HG03460 (cell line): ENCODE results near the gene LIN54.
"Not testable (repeated sequence)": the region's sequence is repeated elsewhere in the genome, so short reads cannot be mapped to it uniquely, and the experiment has no call there.

ENCODE experiments used
- ATAC-seq: cut with Tn5 transposase; IDR thresholded peaks from one replicate; pipeline ENCODE4 v1.9.1; 2021; ENCODE audit not compliant: unreplicated experiment

LIN54 gene

DNA sequence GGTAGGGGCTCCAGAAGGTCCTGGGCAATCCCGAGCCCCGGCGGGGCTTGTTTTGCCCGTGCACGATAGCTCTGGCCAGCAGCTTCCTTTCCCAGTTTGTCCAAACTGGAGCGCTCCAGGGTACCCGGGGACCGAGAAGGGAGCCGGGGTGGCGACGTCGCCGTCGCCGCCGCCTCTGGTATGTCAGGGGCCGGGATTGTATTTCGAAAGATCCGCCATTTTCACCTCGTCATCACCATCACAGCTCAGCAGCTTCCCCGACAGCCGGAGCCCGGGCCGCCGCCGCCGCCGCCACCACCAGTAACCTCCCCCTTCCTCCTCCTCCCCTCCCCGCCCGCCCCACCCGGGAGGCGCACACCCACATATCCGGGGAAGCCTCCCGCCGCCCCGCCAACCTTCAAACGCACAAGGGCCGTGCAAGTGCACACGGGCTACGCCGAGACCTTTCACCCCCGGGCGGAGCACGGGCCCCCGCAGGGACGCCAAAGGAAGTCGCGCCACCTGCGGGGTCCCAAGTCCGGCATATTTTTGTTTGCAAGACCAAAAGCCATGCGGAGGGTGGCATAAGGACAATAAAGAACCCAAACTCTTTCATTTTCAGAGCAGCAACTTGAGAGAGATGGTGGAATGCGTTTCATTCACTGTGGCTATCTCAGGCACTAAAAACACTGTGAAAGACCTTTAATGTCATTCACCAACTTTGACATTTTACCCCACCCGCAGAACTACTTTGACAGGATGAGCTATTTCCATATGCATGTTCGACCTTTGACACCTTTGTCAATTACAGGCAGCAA is at the start of gene LIN54:
LIN54 (minus strand) TSS at position 302 of the 797 bp plus-strand sequence. CDS start 25,979 bp downstream, outside the sequence.
- peak; percentile 41 for ATAC-seq

- no peak for ATAC-seq
Observed at GRCh38 chr4:83054928-83055327, 44.3 kb upstream of the LIN54 start.

- not testable (repeated sequence) for ATAC-seq
Observed at GRCh38 chr4:83048781-83049180, 38.2 kb upstream of the LIN54 start.

DNA sequence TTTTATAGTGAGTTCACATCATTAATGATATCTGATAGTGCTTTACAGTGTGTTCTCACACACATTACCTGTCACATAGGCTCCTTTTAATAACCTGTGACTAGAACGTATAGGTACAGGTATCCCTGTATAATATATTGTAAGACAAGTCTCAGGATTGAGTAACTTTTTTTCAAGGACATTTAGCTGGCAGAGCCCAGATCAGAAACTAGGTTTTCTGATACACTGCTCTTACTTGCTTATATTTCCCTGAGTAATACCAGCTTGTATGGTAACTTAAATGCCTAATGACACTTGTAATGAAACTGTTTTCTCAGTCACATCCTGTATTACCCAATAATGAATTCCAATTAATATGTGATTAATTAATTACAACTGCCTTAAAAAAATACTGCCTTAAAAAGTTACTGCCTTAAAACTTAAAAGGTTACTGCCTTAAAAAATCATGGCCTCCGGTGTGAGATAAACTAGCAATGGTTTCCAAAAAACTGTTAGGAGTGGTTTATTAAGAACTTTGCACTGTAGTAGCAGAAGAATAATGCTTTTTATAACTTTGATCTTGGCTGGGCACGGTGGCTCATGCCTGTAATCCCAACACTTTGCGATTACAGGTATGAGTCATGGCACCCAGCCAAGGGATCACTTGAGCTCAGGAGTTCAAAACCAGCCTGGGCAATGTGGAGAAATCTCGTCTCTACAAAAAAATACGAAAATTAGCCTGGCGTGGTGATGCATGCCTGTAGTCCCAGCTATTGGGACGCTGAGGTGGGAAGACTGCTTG is 36.3 kb upstream of the LIN54 start:
- no peak for ATAC-seq

DNA sequence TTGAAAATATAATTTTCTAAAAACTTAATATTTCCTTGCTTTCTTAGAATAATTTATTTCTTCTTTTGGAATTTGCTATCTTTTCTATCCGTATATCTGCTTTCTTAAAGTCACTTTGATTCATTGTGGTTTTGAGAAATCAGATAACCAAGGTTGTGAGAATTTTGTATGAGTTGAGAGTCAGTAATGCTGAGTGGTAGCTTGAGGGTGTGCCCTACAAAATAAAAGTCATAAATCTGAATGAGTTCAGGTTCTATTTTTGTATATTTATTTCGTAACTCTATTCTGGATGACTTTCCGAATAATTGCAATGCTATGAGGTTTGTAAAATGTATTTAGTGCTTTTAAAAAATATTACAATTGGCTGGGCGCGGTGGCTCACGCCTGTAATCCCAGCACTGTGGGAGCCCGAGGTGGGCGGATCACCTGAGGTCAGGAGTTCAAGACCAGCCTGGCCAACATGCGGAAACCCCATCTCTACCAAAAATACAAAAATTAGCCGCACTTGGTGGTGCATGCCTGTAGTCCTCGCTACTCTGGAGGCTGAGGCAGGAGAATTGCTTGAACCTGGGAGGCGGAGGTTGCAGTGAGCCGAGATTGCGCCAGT is 33.3 kb upstream of the LIN54 start:
- no peak for ATAC-seq

GRCh38 chr4:83043157-83043556 is 32.5 kb upstream of the LIN54 start:
- ATAC-seq, result not testable (repeated sequence)

- ATAC-seq, result no peak
Observed at GRCh38 chr4:83040269-83040668, 29.6 kb upstream of the LIN54 start.

- ATAC-seq, result no peak
Observed at GRCh38 chr4:83036991-83037665, 26.5 kb upstream of the LIN54 start.

DNA sequence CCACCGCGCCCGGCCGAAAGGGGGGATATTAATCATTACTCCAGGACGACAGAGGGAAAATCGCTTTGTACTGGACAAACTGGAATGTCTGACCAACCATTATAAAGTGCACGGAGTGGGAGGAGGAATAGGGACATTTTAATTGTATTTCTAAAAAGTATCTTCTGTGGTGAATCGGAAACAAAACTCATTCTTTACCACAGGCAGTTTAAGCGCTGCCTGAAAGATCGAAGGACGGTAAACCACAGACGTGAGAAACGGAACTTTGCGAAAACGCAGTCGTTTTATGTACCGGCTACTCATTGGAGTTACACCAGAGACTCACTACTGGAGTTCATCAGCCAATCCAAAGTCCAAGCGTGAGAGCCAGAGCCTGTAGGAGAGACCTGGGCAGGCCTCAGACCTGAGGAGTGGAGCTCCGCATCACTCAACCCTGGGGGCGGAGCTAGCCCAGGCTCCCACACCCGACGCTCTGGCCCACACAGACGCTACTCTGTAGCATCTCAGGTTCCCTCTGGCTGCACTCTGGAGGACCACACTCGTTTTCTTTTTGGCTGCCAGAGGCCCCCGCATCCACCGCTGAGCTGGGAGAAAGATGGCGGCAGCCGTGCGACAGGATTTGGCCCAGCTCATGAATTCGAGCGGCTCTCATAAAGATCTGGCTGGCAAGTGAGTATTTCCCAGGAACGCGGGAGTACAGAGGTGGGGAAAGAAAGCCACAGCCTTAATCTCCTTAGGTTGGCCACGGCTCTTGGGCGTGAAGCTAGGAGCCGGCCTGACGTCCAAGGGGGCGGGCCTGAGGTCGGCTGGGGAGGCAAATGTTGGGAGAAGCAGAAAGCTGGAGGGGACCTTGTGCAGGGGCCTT is 24.2 kb upstream of the LIN54 start, which contains the start of gene COPS4:
COPS4 (plus strand) TSS at position 554 of the 865 bp plus-strand sequence; CDS start at position 596, 42 bp downstream.
- ATAC-seq, result peak; percentile 98

DNA sequence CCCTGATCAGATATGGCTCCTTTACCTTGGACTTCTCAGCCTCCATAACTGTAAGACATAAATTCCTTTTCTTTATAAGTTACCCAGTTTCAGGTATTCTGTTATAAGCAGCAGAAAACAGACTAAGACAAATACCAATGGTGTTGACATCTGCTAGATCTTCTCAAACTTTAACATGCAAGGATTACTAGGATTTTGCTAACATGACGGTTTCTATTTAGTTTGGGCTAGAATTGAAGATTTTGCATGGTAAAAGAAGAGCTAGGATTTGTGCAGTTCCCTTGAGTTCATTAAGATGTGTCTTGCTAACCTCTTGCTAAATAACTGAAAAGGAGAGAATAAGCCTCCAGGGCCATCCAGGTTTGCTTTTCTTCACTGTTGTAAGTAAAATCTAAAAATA is 19.1 kb upstream of the LIN54 start:
- ATAC-seq, result no peak

DNA sequence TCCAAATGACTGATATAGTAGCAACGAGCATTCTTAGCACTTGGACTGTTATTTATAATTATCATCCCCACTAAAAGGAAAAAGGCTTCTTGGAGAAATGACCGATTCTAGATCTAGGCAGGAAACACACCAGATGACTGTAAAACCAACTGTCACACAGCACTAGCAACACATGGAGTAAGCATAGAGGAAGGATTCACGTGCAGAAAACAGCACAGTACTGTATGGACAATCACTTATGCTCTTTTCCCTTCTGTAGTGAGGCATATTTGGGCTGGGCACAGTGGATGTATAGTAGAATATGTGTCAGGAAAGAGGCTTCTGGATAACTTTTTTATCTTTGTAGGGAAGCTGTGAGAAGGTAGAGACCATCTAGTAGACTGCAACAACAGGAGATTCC is 18.4 kb upstream of the LIN54 start:
- ATAC-seq, result no peak

DNA sequence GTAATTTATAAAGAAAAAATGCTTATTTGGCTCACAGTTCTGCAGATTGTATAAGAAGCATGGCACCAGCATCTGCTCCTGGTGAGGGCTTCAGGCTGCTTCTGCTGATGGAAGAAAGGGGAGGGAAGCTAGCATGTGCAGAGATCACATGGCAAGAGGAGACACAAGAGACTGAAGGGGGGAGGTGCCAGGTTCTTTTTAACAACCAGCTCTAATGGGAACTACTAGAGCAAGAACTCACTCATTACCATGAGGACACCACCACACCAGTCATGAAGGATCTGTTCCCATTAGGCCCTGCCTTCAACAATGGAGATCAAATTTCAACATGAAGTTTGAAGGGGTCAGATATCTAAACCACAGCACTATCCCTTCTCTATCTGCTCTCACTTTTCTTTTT is 14.9 kb upstream of the LIN54 start:
- ATAC-seq, result no peak

DNA sequence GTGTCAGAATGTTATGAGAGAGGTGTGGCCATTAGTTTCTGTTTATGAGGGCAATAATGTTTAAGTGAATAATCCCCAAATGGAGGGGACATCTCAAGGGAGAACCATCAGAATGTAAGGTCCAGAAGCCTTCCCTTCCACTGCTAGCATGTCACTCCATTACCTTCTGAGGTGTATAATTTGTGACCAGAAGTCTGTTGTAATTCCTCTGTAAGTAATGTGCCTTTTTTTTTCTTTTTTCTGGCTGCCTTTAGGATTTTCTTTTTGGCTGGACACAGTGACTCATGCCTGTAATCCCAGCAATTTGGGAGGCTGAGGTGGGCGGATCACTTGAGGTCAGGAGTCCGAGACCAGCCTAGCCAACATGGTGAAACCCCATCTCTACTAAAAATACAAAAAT is 13.6 kb upstream of the LIN54 start:
- no peak for ATAC-seq

DNA sequence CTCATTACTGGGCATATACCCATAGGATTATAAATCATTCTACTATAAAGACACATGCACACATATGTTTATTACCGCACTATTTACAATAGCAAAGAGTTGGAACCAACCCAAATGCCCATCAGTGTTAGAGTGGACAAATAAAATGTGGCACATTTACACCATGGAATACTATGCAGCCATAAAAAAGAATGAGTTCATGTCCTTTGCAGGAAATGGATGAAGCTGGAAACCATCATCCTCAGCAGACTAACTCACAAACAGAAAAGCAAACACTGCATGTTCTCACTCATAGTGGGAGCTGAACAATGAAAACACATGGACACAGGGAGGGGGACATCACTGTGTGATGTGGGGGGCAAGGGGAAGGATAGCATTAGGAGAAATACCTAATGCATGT is 13.0 kb upstream of the LIN54 start:
- not testable (repeated sequence) for ATAC-seq

DNA sequence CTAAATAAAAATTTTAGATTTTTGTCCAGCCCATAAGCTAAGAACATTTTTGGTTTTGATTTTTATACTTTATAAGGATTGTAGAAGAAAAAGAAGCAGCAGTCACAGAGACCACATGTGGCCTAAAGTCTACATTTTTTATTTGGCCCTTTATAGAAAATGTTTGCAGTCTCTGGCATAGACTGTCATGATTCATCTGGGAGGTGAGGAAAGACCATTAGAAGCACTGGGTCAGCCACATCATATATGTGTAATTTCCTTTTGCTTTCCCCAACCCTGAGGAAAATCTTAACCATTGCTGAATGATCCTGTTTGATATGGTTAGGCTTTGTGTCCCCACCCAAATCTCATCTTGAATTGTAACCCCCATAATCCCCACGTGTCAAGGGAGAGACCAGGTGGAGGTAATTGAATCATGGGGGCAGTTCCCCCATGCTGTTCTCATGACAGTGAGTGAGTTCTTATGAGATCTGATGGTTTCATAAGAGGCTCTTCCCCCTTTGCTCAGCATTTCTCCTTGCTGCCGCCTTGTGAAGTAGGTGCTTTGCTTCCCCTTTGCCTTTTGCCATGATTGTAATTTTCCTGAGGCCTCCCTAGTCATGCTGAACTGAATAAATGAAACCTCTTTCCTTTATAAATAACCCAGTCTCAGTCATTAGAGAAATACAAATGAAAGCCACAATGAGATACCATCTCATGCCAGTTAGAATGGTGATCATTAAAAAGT is 12.3 kb upstream of the LIN54 start:
- ATAC-seq, result no peak

DNA sequence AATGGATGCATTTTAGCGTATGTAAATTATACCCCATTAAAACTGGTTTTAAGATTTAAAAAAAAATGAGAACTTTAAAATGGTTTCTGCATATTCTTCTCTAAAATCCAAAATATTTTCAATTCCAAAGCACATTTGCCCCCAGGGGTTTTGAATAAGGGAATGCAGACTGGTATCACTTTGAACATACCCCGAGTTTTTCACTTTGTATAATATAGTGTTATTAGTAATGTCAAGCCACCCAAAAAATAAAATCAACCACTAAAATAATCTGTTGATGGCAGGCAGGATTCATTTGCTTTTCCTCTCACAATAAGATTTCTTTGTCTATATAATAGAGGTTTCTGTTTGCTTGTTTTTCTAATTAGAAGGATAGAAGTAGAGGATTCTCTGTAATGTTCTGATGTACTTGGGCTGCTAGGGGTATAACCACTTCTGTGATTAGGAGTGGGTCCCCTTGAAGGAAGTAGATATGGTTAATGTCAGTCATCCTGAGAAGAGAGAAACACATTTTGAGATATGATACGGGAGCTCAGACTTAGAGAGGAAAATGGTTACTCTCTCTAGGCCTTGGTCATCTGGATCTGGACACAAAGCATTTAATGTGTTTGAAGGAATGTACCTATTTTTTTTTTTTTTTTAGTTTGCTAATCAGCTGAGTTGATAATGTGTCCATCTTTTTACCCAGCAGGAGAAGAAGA is 9.3 kb upstream of the LIN54 start:
- no peak for ATAC-seq

DNA sequence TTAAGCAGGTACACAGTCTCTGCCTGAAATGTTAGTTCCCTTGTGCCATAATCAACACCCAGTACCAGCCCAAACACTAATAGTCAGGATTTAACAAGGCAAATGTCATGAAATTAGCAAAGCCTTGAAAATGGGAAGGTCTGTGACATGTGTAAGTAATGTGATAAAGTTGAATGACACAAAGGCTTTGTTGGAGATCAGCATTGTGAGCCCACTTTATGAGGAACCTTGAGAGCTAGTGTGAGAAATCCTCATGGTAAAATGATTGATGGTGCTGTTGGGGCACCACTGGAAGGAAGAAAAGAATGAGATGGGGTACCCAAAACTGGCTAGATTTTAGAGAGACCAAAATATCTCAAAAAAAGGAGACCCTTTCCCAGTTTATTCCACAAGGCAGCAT is 3.3 kb upstream of the LIN54 start:
- no peak for ATAC-seq

DNA sequence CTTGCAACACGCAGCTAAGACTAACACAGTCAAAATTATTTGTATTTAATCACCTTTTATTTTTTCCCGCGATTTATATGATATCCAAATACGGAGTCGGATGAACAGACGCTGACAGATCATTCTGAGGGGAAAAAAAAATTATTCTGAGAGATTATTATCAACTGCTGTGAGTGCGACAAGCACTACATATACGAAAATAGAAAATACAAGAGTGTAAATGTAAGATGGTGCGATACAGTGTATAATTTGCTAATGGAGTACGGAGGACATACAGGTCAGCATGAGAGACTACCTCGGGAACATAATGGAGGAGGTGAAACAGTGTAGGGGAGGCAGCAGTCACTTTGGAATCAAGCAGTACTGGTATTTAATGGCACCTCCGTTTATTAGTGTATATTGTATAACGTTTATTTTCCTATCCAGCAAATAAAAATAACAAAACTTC is 2.8 kb upstream of the LIN54 start:
- no peak for ATAC-seq
